ENCODE data around the gene BABAM2. TPM values are rescaled to one million over a fixed set of nuclear protein-coding genes. Genes with fewer than 3 reads are reported as not detected.

Gene BABAM2
- total and polyA plus RNA-seq, 7 donors = 34.2 to 74.5 (median 52.3) TPM

DNA sequence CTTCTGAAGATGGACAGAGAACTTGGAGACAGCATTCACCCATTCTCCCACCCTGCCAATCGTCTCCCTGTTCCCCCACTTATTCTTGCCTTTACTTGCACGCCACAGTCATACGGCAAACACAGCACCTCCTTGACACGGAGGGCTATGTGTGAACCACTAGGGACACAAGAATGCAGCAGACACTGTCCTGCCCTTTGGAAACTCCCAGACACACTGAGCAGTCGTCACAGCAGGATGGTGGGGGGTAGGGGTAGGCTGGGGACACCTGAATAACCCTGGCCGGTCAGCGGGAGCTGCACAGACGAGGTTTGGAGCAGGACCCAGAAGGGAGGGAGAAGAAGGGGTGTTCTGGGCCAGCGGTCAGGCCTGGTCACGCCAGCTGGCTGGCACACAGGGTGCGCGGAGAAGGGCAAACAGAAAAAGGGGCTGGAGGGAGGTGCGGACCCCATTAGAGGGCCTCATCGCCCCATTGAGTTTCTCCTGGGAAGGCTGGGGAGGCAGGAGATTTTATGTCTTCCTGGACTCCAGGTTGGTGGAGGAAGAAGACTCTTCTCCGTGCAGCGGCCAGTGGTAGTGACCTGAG lies 462.2 kb downstream of the BABAM2 start:
- H3K4me1 ChIP-seq = peaks cover 22% of the 10 kb centered on the region
- no peak for TF ChIP-seq CTCF (IDR thresholded peaks at IDR 0.05)
- H3K9me3 ChIP-seq = no peaks in the 10 kb centered on the region
- intact Hi-C loops (cut with DNase I) = no loop called here
- no peaks in the 10 kb centered on the region for H3K36me3 ChIP-seq (ENCODE audit: insufficient read depth in 1 of 2, low read depth in 1 of 2)
- no peak overlapping the region for H3K27ac ChIP-seq
- no peak overlapping the region for H3K4me3 ChIP-seq
- no peaks in the 10 kb centered on the region for H3K27me3 ChIP-seq (ENCODE audit: insufficient read depth in 3 of 3, low read length in 2 of 3)
- 81 to 89% (median 85%) methylated on average over 16 of the region's 16 CpGs for WGBS, 3 donors
- ATAC-seq (no peak), DNase-seq (peak; percentile 2 to 44)

DNA sequence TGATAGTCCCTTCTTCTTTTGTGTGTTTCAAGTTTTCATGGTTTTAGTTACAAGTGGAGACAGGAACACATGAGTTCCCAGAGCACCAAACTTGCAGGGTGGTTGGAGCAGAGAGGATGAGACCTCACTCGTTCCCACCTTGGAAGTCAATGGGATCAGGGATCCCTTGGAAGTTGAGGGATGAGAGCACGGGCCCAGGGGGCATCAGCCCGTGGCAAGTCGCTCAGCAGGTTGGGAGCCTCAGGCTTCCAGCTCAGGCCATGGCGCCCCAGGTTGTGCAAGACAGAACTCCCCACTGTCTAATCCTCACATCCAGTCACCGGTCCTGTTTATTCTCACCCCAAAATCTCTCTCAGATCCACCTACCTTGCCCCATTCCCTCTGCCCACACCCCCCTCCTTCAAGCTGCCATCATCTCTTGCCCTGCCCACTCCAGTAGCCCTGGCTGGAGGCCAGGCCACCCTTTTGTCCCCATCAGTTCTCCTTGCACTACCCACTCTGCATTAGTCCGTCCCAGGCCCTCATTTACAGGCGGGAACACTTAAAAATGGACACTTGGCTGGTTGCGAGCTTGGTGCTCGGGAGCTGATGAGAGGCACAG lies 464.5 kb downstream of the BABAM2 start:
- DNase-seq (peak; percentile 10 to 43), ATAC-seq (peak in 1 of 4 donors; percentile 1)
- Histone ChIP-seq H3K27me3 (ENCODE audit: insufficient read depth in 3 of 3, low read length in 2 of 3) (no peaks in the 10 kb centered on the region), H3K4me3 (no peak overlapping the region), H3K9me3 (no peaks in the 10 kb centered on the region), H3K4me1 (peaks cover 19% of the 10 kb centered on the region), H3K36me3 (ENCODE audit: insufficient read depth in 1 of 2, low read depth in 1 of 2) (no peaks in the 10 kb centered on the region), H3K27ac (peak overlapping the region; percentile 87)
- intact Hi-C loops (cut with DNase I) = no loop called here
- whole genome bisulfite sequencing, 3 donors = 87 to 90% (median 88%) methylated on average over 10 of the region's 10 CpGs
- no peak for TF ChIP-seq CTCF (IDR thresholded peaks at IDR 0.05)

DNA sequence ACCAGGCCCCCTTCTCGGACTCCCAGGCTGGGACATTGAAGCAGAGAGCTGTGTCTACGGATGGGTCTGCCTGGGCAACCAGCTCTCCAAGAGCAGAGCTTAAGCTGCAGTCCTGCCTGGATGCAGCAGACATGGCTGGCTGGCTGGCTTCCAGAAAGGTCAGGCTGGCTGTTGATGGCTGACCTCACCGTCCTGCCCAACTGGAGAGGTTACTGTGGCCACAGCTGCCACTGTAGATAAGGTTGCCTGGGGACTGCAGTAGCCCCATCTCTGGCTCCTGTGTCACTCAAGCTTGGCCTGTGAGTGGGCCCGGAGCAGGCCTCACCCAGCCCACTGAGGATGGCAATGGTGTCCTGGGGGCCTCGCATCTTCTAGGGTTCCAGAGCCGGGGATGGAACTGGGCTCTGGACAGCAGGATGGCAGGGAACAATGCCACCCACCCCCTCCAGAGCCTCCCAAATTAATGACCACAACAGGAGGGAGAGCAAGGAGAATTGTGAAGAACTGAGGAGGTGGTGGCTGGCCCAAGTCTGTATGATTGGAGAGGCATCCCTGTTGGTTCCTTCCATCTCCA lies 465.1 kb downstream of the BABAM2 start:
- ATAC-seq (peak; percentile 37 to 70 (median 62)), DNase-seq (peak; percentile 57 to 83)
- H3K27me3 ChIP-seq (ENCODE audit: insufficient read depth in 3 of 3, low read length in 2 of 3) = no peaks in the 10 kb centered on the region
- intact Hi-C loops (cut with DNase I) = no loop called here
- TF ChIP-seq CTCF (IDR thresholded peaks at IDR 0.05) = no peak
- H3K36me3 ChIP-seq (ENCODE audit: insufficient read depth in 1 of 2, low read depth in 1 of 2) = no peaks in the 10 kb centered on the region
- H3K4me3 ChIP-seq = no peak overlapping the region
- no peaks in the 10 kb centered on the region for H3K9me3 ChIP-seq
- 44 to 64% (median 46%) methylated on average over 6 of the region's 6 CpGs for WGBS, 3 donors
- H3K4me1 ChIP-seq = peaks cover 19% of the 10 kb centered on the region
- peak overlapping the region; percentile 87 for H3K27ac ChIP-seq

DNA sequence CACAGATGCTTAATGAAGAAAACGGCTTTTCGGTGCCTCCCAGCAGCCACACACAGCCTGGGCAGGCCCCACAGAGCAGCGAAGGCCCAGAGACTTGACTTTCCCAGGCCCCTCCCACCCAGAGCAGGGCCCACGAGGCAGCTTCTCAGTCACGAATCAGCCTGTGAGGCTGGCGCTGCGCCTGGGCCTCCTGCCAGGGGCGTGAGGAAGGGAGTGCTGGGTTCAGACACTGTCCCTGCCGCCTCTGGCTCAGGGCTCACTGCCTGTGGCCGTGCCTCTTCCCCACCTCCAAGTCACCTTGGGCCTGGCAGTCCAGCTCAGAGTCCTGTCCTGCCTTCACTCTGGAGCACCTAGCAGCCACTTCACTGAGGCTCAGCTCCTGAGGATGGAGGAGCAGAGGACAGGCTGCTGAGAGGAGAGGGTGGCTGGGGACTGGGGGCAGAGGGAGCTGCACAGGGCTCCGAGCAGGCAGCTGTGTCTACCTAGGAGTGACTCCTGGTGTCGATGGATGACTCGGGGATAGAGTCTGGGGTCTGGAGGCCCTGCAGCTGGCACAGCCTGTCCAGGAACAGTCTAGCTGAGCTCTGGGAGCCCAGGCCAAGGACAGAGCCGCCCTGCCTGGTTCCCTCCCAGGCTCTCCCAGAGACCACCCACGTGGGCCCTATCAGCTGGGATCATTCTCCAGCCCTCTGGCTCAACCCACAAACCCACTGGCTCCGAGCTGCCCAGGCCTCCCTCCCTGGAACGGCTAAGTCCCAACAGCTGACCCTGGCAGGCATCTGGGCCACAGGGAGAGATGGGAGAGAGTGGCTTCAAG lies 465.8 kb downstream of the BABAM2 start:
- H3K36me3 ChIP-seq (ENCODE audit: insufficient read depth in 1 of 2, low read depth in 1 of 2) = no peaks in the 10 kb centered on the region
- no peaks in the 10 kb centered on the region for H3K27me3 ChIP-seq (ENCODE audit: insufficient read depth in 3 of 3, low read length in 2 of 3)
- WGBS, 3 donors = 15 to 36% (median 22%) methylated on average over 12 to 17 of the region's 17 CpGs
- H3K4me3 ChIP-seq = no peak overlapping the region
- intact Hi-C loops (cut with DNase I) = no loop called here
- peak overlapping the region; percentile 87 for H3K27ac ChIP-seq
- TF ChIP-seq CTCF (IDR thresholded peaks at IDR 0.05) = no peak
- peaks cover 19% of the 10 kb centered on the region for H3K4me1 ChIP-seq
- ATAC-seq (peak; percentile 81 to 91 (median 88)), DNase-seq (peak; percentile 92 to 96)
- no peaks in the 10 kb centered on the region for H3K9me3 ChIP-seq
